MG63 (cell line): ENCODE data around the gene GLT8D2. TPM values are rescaled to one million over a fixed set of nuclear protein-coding genes. Genes with fewer than 3 reads are reported as not detected.

Experiments
- DNase-seq: peaks from one replicate; pipeline ENCODE4 v3.0.0-alpha.2; 2020
- H3K27me3 ChIP-seq: fragments of 250-450 bp; sonication (Bioruptor Pico); 2 replicates; pipeline ENCODE4 v1.5.1; 2020; ENCODE audit warnings: mild to moderate bottlenecking, moderate library complexity
- H3K36me3 ChIP-seq: fragments of 250-450 bp; sonication (Bioruptor Pico); 2 replicates; pipeline ENCODE4 v1.5.1; 2020; ENCODE audit warnings: mild to moderate bottlenecking, moderate library complexity
- H3K4me3 ChIP-seq: fragments of 250-450 bp; sonication (Bioruptor Pico); 2 replicates; pipeline ENCODE4 v1.5.1; 2020; ENCODE audit warnings: mild to moderate bottlenecking, moderate library complexity
- H3K9me3 ChIP-seq: fragments of 250-450 bp; sonication (Bioruptor Pico); 2 replicates; pipeline ENCODE4 v1.5.1; 2020; ENCODE audit warnings: mild to moderate bottlenecking, moderate library complexity
- total RNA-seq: library from RNA; depleted of rRNA; stranded (reverse); fragments of >200 nt; shearing (Covaris generic); gene quantifications from 2 replicates; pipeline ENCODE4 v1.2.3, GENCODE V29; 2014; ENCODE audit warnings: low replicate concordance

Gene GLT8D2
- total RNA-seq, 1 experiment from 2014 or later, result not detected

GRCh38 chr12:103978384-103978982 is 71.5 kb downstream of the GLT8D2 start:
- no peak overlapping the region for H3K4me3 ChIP-seq
- no peaks in the 10 kb centered on the region for H3K27me3 ChIP-seq
- peaks cover 60% of the 10 kb centered on the region for H3K36me3 ChIP-seq
- no peak for DNase-seq
- no peaks in the 10 kb centered on the region for H3K9me3 ChIP-seq

DNA sequence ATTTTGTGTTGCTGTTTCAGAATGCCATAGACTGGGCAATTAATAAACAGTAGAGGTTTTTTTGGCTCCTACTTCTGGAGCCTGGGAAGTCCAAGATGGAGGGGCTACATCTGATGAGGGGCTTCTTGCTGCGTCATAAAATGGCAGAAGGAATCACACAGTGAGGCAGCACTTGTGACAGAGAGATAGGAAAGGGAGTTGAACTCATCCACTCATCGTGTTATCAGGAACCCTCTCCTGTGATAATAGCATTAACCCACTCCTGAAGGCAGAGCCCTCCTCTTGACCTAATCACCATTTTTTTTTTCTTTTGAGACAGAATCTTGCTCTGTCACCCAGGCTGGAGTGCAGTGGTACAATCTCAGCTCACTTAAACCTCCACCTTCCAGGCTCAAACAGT is 74.6 kb downstream of the GLT8D2 start:
- H3K4me3 ChIP-seq, result no peak overlapping the region
- no peaks in the 10 kb centered on the region for H3K9me3 ChIP-seq
- no peaks in the 10 kb centered on the region for H3K27me3 ChIP-seq
- DNase-seq, result no peak
- H3K36me3 ChIP-seq, result peaks cover 42% of the 10 kb centered on the region

- Histone ChIP-seq H3K9me3 (no peaks in the 10 kb centered on the region), H3K4me3 (no peak overlapping the region), H3K27me3 (no peaks in the 10 kb centered on the region), H3K36me3 (peaks cover 41% of the 10 kb centered on the region)
- no peak for DNase-seq
These were observed 76.1 kb downstream of the GLT8D2 start for GRCh38 chr12:103973909-103974308.

DNA sequence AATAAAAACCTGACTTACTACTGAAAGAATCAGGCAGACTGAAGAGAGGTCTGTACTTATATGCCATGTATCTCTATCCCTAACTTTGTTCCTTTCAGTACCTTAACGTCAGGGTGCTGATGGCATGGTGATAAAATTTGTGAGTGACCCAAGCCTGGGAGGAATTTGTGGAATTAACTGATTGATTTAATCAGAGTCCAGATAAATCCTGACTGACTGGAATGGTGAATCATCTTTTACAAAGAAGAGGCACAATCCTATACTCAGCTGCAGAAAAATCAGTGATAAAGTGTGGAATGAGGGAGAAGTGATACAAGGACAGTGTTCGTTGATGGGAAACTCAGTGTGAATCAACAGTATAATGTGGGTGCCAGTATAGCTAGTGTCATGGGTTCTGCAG is 80.6 kb downstream of the GLT8D2 start:
- H3K9me3 ChIP-seq, result no peaks in the 10 kb centered on the region
- no peak for DNase-seq
- H3K36me3 ChIP-seq, result peaks cover 18% of the 10 kb centered on the region
- H3K27me3 ChIP-seq, result no peaks in the 10 kb centered on the region
- no peak overlapping the region for H3K4me3 ChIP-seq

- no peaks in the 10 kb centered on the region for H3K27me3 ChIP-seq
- H3K4me3 ChIP-seq, result peak overlapping the region; percentile 82
- no peaks in the 10 kb centered on the region for H3K9me3 ChIP-seq
- DNase-seq, result no peak
- H3K36me3 ChIP-seq, result peaks cover 20% of the 10 kb centered on the region
These were observed 83.3 kb downstream of the GLT8D2 start for GRCh38 chr12:103966736-103967135.

DNA sequence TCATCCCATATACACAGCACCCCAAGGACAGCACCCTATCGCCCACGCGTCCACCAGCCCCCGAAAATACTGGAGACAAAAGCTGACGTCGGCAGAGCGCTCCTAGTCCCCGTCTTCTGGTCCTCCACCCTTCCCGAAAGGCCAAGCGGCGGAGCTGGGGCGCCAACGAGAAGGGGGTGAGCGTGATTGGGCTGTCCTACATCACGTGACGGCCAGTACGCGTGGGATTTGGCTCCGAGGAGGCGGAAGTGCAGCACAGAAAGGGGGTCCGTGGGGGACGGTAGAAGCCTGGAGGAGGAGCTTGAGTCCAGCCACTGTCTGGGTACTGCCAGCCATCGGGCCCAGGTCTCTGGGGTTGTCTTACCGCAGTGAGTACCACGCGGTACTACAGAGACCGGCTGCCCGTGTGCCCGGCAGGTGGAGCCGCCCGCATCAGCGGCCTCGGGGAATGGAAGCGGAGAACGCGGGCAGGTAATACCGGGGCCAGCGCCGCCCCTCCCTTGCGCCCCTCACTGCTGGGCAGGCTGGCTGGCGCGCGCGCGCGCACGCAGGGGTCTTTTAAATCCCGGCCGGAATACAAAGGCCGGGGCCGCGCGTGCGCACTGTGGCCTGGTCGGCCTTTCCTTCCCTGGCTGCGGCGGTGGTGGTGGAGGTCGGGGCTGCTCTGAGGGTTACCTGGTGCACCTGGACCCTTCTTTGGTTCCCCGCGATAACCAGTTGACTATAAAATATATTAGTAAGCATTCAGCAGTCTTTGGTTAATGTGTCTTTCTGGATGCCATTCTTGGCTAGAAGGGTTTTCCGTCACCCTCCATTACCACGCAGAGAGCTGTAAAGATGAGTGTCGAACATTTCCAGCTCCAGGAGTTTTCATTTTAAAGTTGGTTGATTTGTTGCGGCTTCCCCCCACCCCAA is 84.1 kb downstream of the GLT8D2 start, which contains the start of gene TDG:
TSS of gene TDG (plus strand) at position 283 of the 915 bp plus-strand sequence. CDS start at position 449, 166 bp downstream.
- Histone ChIP-seq H3K36me3 (peaks cover 17% of the 10 kb centered on the region), H3K27me3 (no peaks in the 10 kb centered on the region), H3K4me3 (peak within 1 kb of the TSS; percentile 82), H3K9me3 (no peaks in the 10 kb centered on the region)
- DNase-seq, result peak; percentile 98

GRCh38 chr12:103965255-103965589 is 84.8 kb downstream of the GLT8D2 start:
- DNase-seq, result no peak
- H3K36me3 ChIP-seq, result peaks cover 17% of the 10 kb centered on the region; the same call in 1 of the 2 replicates
- H3K4me3 ChIP-seq, result peak overlapping the region; percentile 82
- H3K27me3 ChIP-seq, result no peaks in the 10 kb centered on the region
- no peaks in the 10 kb centered on the region for H3K9me3 ChIP-seq

- Histone ChIP-seq H3K27me3 (no peaks in the 10 kb centered on the region), H3K36me3 (peaks cover 14% of the 10 kb centered on the region; the same call in 1 of the 2 replicates), H3K9me3 (no peaks in the 10 kb centered on the region), H3K4me3 (peak overlapping the region; percentile 82)
- DNase-seq, result no peak
These were observed 85.2 kb downstream of the GLT8D2 start for GRCh38 chr12:103964805-103965204.

DNA sequence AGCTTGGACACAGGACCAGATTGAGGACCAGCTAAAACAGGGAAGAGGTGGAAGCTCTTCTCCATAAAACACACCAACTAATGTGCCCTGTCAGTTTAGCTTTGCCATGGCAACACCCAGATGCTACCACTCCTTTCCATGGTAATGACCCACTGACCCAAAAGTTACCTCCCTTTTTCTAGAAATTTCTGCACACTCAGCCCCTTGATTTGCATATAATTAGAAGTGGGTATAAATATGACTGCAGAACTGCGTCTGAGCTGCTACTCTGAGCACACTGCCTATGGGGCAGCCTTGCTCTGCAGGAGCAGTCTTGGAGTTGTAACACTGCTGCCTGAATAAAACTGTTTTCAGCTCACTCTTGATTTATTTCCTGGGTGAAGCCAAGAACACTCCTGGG is 87.5 kb downstream of the GLT8D2 start:
- Histone ChIP-seq H3K4me3 (no peak overlapping the region), H3K9me3 (no peaks in the 10 kb centered on the region)

GRCh38 chr12:103960616-103961227 is 89.3 kb downstream of the GLT8D2 start:
- no peak for DNase-seq
- Histone ChIP-seq H3K9me3 (no peaks in the 10 kb centered on the region), H3K27me3 (no peaks in the 10 kb centered on the region), H3K36me3 (peaks cover 3% of the 10 kb centered on the region; the same call in 1 of the 2 replicates), H3K4me3 (no peak overlapping the region)

More for the DNA sequence above, 87.5 kb downstream of the GLT8D2 start:
- Histone ChIP-seq H3K27me3 (no peaks in the 10 kb centered on the region), H3K36me3 (0 out of 2 replicates have a peak, but pooled peaks cover 3% of the 10 kb centered on the region)
- no peak for DNase-seq

DNA sequence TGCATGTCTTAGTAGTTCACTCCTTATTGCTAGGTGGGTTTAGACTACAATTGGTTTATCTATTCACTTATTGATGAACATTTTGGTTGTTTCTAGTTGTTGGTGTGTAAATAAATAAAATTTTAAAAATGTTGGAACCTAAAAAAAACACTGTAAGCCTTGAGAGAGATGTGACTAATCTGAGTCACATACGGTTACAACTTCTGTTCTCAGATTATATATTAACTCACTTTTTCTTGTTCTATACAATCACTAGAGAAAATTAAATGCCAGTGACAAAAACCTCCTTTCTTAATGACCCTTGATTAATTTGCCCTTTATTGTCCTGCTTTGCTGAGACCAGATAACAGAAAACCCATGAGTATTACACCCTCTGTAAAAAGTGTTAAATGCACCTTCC is 91.4 kb downstream of the GLT8D2 start:
- H3K4me3 ChIP-seq, result no peak overlapping the region
- H3K36me3 ChIP-seq, result peaks cover 18% of the 10 kb centered on the region
- H3K27me3 ChIP-seq, result no peaks in the 10 kb centered on the region
- DNase-seq, result no peak
- H3K9me3 ChIP-seq, result no peaks in the 10 kb centered on the region

DNA sequence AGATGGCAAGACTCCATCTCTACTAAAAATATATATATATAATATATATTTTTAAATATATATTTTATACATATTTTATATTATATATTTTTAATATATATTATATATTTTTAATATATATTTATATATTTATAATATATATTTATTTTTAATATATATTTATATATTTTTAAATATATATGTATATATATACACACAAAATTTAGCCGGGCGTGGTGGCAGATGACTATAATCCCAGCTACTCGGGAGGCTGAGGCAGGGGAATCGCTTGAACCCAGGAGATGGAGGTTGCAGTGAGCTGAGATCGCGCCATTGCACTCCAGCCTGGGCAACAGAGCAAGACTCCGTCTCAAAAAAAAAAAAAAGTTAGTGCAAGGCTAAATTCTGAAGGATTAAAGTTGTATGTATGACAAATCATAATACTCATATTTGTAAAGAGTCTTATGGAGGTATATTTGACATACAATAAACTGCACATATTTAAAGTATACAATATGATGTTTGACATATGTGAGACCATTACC is 92.1 kb downstream of the GLT8D2 start:
- no peaks in the 10 kb centered on the region for H3K9me3 ChIP-seq
- no peaks in the 10 kb centered on the region for H3K27me3 ChIP-seq
- DNase-seq, result no peak
- H3K36me3 ChIP-seq, result peaks cover 23% of the 10 kb centered on the region
- peak overlapping the region; percentile 79 for H3K4me3 ChIP-seq

DNA sequence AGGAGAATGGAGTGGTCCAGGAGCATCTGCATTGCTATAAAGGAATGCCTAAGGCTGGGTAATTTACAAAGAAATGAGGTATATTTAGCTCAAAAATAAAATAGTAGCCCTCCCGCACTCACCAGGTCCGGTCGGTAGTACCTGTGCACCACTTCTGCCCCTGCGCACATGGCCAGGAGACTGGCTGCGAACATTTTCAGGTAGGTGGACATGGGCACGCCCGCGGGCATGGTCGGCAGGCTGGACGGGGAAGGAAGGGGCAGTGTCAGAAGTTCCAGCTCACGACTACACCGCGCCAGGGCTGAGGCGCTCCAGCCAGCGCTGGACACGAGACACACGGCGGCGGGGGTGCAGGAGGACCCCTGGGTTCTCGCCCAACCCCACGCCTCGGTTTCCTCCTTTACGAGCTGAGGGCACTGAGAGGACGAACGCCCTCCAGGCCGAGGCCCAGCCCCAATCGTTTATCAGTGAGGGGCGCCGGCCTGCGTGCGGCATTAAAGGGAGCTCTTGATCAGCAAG is 93.4 kb downstream of the GLT8D2 start:
- Histone ChIP-seq H3K9me3 (no peaks in the 10 kb centered on the region), H3K4me3 (peak overlapping the region; percentile 79), H3K36me3 (peaks cover 24% of the 10 kb centered on the region), H3K27me3 (no peaks in the 10 kb centered on the region)
- no peak for DNase-seq

DNA sequence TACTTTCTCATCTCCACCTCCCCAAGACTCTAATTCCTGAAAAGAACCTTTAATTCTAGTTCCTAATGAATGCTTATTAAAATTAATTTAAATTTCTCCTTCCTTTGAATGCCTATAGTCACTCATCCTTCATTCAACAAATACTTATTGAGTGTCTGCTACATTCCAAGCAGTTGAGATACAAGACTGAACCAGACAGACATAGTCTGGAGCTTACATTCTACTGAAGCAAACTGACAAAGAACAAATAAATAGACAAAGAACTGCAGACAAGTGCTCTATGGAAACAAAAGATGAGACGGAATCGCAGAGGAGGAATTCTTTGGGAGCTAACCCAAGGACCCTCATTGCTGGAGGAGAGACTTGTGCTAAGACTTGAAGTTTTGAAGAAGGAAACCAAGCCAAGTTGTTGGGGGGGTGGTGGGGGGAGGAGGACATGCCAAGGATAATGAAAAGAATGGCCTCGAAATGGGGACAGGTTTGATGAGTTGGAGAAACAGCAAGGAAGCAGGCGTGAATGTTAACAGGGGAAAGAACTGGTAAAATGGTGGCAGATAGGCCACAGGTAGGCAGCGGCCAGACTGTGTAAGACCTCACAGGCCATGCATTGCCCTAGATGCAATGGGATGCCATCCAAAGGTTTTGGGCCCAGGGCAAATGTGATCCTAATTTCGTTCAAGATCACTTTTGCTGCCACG is 94.0 kb downstream of the GLT8D2 start:
- Histone ChIP-seq H3K4me3 (peak overlapping the region; percentile 79), H3K9me3 (no peaks in the 10 kb centered on the region), H3K27me3 (no peaks in the 10 kb centered on the region), H3K36me3 (peaks cover 29% of the 10 kb centered on the region)
- no peak for DNase-seq

DNA sequence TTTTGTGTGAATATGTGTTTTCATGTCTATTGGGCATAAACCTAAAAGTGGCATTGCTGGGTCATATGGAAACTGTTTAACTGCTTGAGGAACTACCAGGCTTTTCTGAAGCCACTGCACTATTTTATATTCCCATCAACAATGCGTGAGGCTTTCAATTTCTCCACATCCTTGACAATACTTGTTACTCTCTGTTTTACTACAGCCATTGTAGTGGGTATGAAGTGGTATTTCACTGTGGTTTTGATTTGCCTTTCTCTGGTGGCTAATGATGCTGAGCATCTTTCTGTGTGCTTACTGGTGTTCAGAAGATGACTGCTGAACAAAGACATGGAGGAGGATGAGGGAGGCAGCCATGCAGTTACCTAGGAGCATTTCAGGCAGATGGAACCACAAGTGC is 97.5 kb downstream of the GLT8D2 start:
- H3K36me3 ChIP-seq, result peaks cover 63% of the 10 kb centered on the region

GRCh38 chr12:103948746-103949406 is 101.1 kb downstream of the GLT8D2 start:
- Histone ChIP-seq H3K4me3 (no peak overlapping the region), H3K9me3 (no peaks in the 10 kb centered on the region), H3K36me3 (peaks cover 84% of the 10 kb centered on the region), H3K27me3 (no peaks in the 10 kb centered on the region)
- no peak for DNase-seq

More for the DNA sequence above, 97.5 kb downstream of the GLT8D2 start:
- Histone ChIP-seq H3K27me3 (no peaks in the 10 kb centered on the region), H3K4me3 (no peak overlapping the region), H3K9me3 (no peaks in the 10 kb centered on the region)
- no peak for DNase-seq
